Peyer's patch (tissue), 4 donors: Measurements from ENCODE around the gene DNMBP. TPM values are rescaled to one million over a fixed set of nuclear protein-coding genes. Genes with fewer than 3 reads are reported as not detected.
"Not testable (repeated sequence)": the region's sequence is repeated elsewhere in the genome, so short reads cannot be mapped to it uniquely, and the experiment has no call there.

ENCODE experiments used
- DNase-seq, 3 donors: peaks; one replicate each; pipeline ENCODE4 v3.0.0-alpha.2; 2017 to 2019
- H3K27ac ChIP-seq, 4 donors: fragments of 200-600 bp; sonication (generic); one replicate each; pipeline ENCODE4 v1.5.1; 2016 to 2019
- H3K27me3 ChIP-seq, 2 donors: fragments of 200-600 bp; sonication (generic); one replicate each; pipeline ENCODE4 v1.5.1; 2019
- H3K36me3 ChIP-seq, 3 donors: fragments of 200-600 bp; sonication (generic); one replicate each; pipeline ENCODE4 v1.5.1; 2016 to 2019
- H3K4me1 ChIP-seq, 4 donors: fragments of 200-600 bp; sonication (generic); one replicate each; pipeline ENCODE4 v1.5.1; 2016 to 2019
- H3K4me3 ChIP-seq, 4 donors: fragments of 200-600 bp; sonication (generic); 1 replicate in 3 of 4; 2 replicates in 1 of 4; pipeline ENCODE4 v1.5.1; 2016 to 2019; ENCODE audit warnings: mild to moderate bottlenecking in 1 of 4
- H3K9me3 ChIP-seq, 4 donors: fragments of 200-600 bp; sonication (generic); one replicate each; pipeline ENCODE4 v1.5.1; 2016 to 2019; ENCODE audit warnings: mild to moderate bottlenecking in 1 of 4
- POLR2A ChIP-seq, 2 donors: fragments of 450-650 bp; IDR thresholded peaks; one replicate each; pipeline ENCODE4 v1.5.1; 2017; ENCODE audit warnings: antibody characterized with exemption in 2 of 2, mild to moderate bottlenecking in 2 of 2, moderate library complexity in 2 of 2
- total RNA-seq, 4 donors: library from RNA; depleted of rRNA; stranded (reverse); fragments of >200 nt; gene quantifications; one replicate each; pipeline ENCODE4 v1.1.0, GENCODE V29; 2016
- TF ChIP-seq, protein P1 (sequence below), 6 experiments: fragments of 450-650 bp in 4 of 6; fragments of 200-600 bp in 2 of 6; sonication (generic) in 1 of 6; IDR thresholded peaks; one replicate each; pipeline ENCODE4 v1.5.1; 2017 to 2019; ENCODE audit warnings: antibody characterized with exemption in 6 of 6, mild to moderate bottlenecking in 3 of 6, moderate library complexity in 1 of 6

Gene DNMBP
- total RNA-seq, 4 donors from 2014 or later: 53.6 to 96.0 (median 69.6) TPM

DNA sequence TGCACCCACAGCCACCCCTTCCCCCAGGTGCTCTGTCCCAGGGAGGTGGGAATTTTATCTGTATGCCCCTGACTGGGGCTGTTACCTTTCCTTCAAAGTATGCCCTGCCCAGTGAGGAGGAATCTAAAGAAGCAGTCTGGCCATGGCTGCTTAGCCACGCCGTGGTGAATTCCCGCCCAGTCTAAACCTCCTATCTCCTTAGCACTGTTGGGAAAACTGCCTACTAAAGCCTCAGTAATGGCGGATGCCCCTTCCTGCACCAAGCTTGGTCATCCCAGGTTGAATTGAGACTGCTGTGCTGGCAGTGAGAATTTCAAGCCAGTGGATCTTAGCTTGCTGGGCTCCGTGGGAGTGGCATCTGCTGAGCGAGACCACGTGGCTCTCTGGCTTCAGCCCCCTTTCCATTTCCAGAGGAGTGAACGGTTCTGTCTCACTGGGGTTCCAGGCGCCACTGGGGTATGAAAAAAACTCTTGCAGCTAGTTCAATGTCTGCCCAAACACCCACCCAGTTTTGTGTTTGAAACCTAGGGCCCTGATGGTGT lies 140.1 kb downstream of the DNMBP start:
- DNase-seq: no peak
- Histone ChIP-seq H3K27ac (no peak overlapping the region), H3K36me3 (no peaks in the 10 kb centered on the region), H3K27me3 (no peaks in the 10 kb centered on the region), H3K4me1 (no peaks in the 10 kb centered on the region), H3K4me3 (no peak overlapping the region), H3K9me3 (no peaks in the 10 kb centered on the region)
- TF ChIP-seq POLR2A (IDR thresholded peaks at IDR 0.05): no peak
- TF ChIP-seq, protein P1, sequence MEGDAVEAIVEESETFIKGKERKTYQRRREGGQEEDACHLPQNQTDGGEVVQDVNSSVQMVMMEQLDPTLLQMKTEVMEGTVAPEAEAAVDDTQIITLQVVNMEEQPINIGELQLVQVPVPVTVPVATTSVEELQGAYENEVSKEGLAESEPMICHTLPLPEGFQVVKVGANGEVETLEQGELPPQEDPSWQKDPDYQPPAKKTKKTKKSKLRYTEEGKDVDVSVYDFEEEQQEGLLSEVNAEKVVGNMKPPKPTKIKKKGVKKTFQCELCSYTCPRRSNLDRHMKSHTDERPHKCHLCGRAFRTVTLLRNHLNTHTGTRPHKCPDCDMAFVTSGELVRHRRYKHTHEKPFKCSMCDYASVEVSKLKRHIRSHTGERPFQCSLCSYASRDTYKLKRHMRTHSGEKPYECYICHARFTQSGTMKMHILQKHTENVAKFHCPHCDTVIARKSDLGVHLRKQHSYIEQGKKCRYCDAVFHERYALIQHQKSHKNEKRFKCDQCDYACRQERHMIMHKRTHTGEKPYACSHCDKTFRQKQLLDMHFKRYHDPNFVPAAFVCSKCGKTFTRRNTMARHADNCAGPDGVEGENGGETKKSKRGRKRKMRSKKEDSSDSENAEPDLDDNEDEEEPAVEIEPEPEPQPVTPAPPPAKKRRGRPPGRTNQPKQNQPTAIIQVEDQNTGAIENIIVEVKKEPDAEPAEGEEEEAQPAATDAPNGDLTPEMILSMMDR (IDR thresholded peaks at IDR 0.05): no peak

DNA sequence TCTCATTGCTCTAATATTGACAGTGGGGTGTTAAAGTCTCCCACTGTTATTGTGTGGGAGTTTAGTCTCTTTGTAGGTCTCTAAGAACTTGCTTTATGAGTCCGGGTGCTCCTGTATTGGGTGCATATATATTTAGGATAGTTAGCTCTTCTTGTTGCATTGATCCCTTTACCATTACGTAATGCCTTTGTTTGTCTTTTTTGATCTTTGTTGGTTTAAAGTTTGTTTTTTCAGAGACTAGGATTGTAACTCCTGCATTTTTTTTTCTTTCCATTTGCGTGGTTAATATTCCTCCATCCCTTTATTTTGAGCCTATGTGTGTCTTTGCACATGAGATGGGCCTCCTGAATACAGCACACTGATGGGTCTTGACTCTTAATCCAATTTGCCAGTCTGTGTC lies 142.5 kb downstream of the DNMBP start:
- H3K27me3 ChIP-seq, DNase-seq, H3K36me3 ChIP-seq, H3K4me3 ChIP-seq, H3K4me1 ChIP-seq, H3K27ac ChIP-seq, H3K9me3 ChIP-seq: not testable (repeated sequence)

DNA sequence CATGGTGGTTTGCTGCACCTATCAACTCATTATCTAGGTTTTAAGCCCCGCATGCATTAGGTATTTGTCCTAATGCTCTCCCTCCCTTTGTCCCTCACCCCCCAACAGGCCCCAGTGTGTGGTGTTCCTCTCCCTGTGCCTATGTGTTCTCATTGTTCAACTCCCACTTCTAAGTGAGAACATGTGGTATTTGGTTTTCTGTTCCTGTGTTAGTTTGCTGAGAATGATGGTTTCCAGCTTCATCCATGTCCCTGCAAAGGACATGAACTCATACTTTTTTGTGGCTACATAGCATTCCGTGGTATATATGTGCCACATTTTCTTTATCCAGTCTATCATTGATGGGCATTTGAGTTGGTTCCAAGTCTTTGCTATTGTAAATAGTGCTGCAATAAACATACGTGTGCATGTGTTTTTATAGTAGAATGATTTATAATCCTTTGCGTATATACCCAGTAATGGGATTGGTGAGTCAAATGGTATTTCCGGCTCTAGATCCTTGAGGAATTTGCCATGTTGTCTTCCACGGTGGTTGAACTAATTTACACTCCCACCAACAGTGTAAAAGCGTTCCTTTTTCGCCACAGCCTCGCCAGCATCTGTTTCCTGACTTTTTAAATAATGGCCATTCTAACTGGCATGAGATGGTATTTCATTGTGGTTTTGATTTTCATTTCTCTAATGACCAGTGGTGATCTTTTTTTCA lies 146.1 kb downstream of the DNMBP start:
- not testable (repeated sequence) for H3K27me3 ChIP-seq, H3K9me3 ChIP-seq, DNase-seq

DNA sequence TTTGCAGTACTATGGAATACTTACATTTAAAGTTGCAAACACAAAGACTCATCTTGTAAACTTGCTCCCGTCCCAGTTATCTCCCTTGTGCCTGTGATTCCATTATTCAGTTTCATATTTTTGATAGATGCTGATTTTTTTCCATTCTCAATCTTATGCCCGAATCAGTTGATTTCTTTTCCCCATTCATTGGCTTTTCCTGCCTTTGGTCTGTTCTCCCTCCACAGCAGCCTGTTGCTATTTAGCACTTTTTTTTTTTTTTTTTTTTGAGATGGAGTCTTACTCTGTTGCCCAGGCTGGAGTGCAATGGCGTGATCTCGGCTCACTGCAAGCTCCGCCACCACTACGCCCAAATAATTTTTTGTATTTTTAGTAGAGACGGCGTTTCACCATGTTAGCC lies 149.3 kb downstream of the DNMBP start:
- H3K36me3 ChIP-seq: no peaks in the 10 kb centered on the region
- no peak overlapping the region for H3K27ac ChIP-seq
- no peak for TF ChIP-seq POLR2A (IDR thresholded peaks at IDR 0.05)
- TF ChIP-seq, protein P1 (IDR thresholded peaks at IDR 0.05): no peak
- no peaks in the 10 kb centered on the region for H3K27me3 ChIP-seq
- no peaks in the 10 kb centered on the region for H3K9me3 ChIP-seq
- no peak overlapping the region for H3K4me3 ChIP-seq
- H3K4me1 ChIP-seq: no peaks in the 10 kb centered on the region
- DNase-seq: no peak

More for the DNA sequence above, 146.1 kb downstream of the DNMBP start:
- H3K27ac ChIP-seq, H3K4me3 ChIP-seq, H3K36me3 ChIP-seq, H3K4me1 ChIP-seq: not testable (repeated sequence)

DNA sequence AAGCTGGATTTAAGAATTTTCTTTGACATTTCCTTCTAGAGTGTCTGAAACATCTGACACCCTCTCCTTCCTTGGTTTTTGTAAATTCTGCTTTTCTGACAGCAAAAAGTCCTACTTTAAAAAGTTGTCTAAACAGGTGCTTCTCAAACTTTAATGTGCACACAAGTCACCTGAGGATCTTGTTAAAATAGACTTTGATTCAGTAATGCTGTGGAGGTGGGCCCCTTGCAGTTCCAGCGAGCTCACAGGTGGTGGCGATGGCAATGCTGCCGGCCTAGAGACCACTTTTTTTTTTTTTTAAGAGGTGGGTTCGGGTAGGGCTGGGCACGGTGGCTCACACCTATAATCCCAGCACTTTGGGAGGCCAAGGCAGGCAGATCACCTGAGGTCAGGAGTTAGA lies 150.2 kb downstream of the DNMBP start:
- TF ChIP-seq, protein P1 (IDR thresholded peaks at IDR 0.05): peak in 2 of 6 experiments; percentile 16 to 25
- TF ChIP-seq POLR2A (IDR thresholded peaks at IDR 0.05): no peak
- H3K36me3 ChIP-seq: no peaks in the 10 kb centered on the region
- no peak for DNase-seq

DNA sequence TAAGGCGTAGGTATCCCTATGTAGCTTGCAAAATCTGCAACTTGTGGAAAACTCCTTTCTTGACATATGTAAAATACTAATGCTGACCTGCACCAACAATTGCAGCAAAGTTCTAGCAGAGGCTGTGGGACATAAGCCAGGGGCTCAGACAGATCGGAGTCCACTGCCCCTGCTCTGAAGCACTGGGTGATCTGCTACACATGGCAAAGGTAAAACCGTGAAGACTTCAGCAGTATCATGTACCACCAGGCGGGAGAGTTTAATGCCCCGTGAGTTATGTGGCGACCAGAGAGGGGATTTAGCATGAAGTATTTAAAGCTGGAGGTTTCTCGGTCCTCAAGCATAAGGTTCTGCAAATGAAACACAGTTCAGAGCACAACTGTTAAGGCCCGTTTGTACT lies 150.9 kb downstream of the DNMBP start:
- DNase-seq: no peak
- H3K36me3 ChIP-seq: no peaks in the 10 kb centered on the region
- H3K4me1 ChIP-seq: no peaks in the 10 kb centered on the region
- no peak overlapping the region for H3K4me3 ChIP-seq
- H3K27ac ChIP-seq: no peak overlapping the region
- H3K9me3 ChIP-seq: no peaks in the 10 kb centered on the region
- H3K27me3 ChIP-seq: no peaks in the 10 kb centered on the region
- TF ChIP-seq, protein P1 (IDR thresholded peaks at IDR 0.05): no peak
- no peak for TF ChIP-seq POLR2A (IDR thresholded peaks at IDR 0.05)

More for the DNA sequence above, 150.2 kb downstream of the DNMBP start:
- H3K4me1 ChIP-seq: no peaks in the 10 kb centered on the region
- no peaks in the 10 kb centered on the region for H3K27me3 ChIP-seq
- H3K4me3 ChIP-seq: no peak overlapping the region
- H3K27ac ChIP-seq: no peak overlapping the region
- no peaks in the 10 kb centered on the region for H3K9me3 ChIP-seq
